Left renal cortex interstitium (tissue), 4 donors: Measurements from ENCODE around the gene NOL4L. TPM values are rescaled to one million over a fixed set of nuclear protein-coding genes. Genes with fewer than 3 reads are reported as not detected.

Experiments used
- DNase-seq, 4 donors: peaks; one replicate each; pipeline ENCODE4 v3.0.0-alpha.2; 2013; ENCODE audit warnings: low read depth in 4 of 4, low spot score in 2 of 4, missing footprints in 1 of 4
- polyA plus RNA-seq, 4 donors: library from polyadenylated mRNA; unstranded; fragments of 120-200 nt; gene quantifications; one replicate each; pipeline ENCODE4 v1.2.1, GENCODE V29; 2013; ENCODE audit not compliant: insufficient read length in 4 of 4

The NOL4L gene
- polyA plus RNA-seq, 4 donors, result 42.5 to 67.9 (median 55.9) TPM

DNA sequence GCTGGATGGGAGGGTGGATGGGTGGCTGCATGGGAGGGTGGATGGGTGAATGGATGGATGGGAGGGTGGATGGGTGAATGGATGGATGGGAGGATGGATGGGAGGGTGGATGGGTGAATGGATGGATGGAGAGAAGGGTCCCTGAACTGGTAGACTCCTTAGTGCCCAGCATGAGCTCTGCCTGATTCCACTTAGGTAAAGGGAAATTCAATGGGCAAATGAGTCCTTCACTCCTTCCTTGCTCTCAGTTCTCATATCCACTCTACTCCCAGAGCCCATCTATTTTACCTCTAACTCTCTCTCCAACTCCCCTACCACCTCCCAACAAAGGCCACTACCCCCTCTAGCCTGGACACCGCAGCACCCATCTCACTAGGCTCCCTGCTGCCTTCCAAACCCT is 29.2 kb upstream of the NOL4L start:
- no peak for DNase-seq

DNA sequence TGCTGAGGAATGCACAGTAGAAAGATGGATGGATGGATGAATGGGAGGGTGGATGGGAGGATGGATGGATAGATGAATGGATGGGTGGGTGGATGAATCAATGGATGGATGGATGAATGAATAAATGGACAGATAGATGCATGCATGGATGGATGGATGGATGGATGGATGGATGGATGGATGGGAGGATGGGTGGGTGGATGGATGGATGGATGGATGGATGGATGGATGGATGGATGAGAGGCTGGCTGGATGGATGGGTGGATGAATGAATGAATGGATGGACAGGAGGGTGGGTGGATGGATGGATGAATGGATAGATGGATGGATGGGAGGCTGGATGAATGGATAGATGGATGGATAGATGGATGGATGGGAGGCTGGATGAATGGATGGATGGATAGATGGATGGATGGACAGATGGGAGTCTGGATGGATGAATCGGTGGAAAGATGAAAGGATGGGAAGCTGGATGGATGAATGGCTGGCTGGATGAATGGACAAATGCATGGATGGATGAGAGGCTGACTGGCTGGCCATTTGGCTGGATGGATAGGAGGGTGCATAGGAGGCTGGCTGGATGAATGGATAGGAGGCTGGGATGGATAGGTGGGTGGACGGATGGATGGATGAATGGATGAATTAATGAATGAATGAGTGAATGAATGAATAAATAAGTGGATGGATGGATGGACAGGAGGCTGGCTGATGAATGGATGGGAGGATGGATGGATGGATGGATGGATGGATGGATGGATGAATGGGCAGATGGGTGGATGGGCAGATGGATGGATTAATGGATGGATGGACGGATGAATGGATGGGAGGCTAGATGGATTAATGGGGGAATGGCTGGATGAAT is 28.3 kb upstream of the NOL4L start:
- no peak for DNase-seq

DNA sequence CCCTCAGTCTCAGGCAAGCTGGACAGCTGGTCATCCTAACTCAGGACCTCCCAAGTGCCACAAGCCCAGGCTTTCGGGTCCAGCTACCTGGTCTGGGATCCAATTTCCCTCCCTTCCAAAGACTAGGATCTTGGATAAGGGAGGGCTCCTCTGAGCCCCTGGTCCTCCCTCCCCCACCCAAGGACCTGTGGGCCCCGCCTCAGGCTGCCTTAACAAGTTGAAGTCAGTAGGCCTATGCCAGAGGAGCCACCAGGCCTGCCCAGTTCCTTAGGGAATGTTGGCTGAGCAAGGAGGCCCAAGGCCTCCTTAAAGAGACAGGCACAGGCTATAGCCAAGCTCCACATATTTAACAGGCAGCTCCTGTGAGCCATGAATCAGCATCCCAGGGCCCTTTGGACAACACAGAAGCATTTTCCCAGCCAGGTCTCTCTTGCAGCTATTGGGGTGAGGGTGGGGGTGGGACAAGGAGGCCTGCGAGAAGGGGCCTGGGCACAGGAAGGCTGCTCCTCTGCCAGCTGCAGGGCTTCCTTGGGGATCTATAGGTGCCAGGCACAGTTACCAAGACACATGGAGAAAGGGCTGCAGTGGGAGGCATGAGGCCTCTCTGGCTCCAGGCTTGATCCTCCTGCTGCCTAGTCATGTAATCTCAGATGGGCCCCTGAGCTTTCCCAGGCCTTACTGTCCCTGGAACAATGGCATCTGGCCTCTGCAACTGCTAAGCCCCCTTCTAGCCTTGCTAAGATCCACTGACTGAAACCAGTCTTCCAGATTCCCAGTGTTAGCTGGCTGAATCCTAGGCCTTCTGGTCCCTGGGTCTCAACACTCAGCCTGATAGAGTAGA is 27.4 kb upstream of the NOL4L start:
- DNase-seq, result no peak

DNA sequence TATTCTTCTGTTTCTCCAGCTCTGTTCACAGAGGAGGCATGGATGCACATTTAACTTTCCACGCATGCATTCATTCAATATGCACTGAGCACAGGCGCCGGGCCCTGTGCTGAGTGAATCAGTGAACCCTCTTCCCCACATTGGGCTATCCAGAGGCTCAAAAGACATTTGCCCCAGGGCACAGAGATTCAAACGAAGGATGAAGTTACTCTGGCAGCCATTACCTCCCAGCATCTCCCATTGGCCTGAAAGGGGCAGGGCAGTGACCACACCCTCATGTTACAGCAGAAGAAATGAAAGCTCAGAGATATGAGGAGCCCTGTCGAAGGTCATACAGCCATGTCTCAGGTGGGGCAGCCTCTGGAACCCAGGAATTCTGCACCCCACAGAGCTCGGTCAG is 26.7 kb upstream of the NOL4L start:
- no peak for DNase-seq

DNA sequence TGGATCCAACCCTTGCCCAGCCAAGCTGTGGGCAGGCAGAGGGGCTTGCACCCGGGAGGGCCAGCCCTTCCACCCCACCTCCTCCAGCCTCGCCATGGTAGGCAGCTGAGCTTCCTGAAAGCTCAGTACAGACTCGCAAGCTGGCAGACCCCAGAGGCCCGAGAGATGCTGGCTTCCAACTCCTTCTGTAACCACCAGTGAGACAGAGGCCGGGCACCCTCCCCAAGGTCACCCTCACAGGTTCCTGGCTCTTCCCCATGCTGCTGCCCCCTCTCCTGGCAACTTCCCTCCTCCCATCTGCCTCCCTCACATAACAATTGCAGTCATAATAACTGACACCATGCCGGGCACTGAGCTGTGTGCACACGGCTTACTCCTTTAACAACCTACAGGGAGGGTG is 26.2 kb upstream of the NOL4L start:
- no peak for DNase-seq

DNA sequence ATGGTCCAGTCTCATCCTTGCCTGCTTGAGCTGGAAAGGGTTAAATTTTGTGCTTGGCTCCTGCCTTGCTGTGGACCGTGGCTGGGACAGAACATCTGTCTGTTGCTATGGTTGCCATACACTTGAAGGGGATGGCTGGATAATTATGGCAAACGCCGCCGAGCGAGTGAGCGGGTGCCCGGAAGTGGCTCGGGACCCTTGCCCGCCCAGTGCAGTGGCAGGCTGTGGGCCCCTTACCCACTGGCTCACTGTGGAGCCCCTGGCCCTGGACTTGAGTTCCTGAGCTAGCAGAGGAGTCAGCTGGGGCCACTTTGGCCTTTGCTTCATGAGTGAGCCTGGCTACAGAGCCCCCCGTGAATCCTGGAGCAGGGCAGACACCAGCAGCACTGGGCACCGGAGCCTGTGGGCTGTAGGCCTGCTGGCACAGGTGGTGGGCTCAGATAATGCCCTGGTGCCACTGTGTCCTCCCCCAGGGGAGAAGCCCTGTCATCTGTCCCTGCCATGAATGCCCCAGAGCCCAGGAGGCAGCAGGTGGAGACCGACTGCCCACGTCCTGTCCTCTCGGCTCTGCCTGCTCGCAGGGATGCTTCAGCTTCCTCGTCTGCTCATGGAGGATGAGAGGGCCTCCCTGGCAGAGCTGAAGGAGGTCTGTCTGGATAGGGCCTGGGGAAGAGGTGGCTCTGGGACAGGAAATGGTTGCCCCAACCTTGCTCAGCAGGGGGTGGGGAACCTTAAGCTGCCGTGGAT is 25.5 kb upstream of the NOL4L start:
- no peak for DNase-seq

DNA sequence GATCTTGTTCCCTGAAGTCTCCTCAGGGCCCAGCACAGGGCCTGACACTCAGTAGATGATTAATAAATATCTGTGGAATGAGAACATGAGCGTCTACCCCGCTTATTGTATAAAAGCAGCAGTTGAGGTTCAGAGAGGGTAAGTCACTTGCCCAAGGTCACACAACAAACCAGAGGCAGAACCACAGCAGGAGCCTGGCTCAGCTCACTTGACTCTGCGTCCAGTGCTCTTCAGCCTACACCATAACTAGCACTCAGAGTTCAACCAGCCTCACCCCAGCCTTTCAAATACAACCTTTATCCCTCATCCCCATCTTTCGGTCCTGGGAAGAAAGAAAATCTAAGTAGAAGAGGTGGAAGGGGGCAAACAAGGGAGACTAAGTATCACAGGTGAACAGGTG is 24.9 kb upstream of the NOL4L start:
- DNase-seq, result no peak

DNA sequence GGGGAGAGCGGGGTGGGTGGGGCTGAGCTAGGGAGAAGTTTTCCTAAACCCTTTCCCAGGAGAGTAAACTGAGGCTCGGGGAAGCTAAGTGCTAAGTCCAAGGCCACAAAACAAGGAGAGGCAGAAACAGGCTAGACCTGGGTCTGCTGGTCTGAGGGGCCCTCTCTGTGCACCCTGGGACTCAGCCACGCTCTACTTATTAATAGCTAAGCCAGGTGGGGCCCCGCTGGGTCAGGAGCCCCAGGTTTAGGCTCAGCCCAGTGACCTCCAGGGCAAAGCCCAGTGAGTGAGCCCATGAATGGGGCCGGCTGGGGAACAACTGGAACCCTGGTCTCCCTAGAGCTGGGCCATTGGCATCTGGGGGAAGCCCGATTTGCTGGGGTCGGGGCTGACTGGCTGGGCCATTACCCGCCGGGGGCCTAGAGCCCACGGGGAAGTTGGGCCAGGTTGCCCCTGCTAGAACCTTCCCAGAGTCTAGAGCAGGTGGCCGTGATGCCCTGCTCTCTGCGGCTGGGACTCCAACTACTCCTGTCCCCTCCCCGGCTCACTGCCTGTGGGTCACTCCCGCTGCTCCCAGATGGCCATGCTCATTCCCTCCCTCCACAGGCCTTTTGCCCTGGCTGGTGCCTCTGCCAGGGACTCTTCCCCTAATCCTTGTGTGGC is 24.1 kb upstream of the NOL4L start:
- DNase-seq, result no peak

DNA sequence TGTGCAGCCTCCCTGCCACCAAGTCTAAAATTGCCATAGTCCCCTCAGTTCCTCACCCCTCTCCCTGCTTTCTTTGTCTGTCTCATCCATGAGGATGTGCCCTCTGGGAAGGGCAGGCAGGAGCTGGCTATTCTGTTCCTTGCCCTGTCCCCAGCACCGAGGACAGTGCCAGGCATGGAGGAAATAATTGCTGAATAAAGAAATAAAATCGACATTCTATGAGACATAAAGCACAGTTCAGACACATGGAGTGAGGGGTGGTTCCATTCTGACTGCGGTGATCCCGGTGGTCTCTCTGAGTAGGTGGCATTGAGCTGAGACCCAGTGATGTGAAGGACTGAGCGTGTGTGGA is 23.5 kb upstream of the NOL4L start:
- DNase-seq, result no peak

DNA sequence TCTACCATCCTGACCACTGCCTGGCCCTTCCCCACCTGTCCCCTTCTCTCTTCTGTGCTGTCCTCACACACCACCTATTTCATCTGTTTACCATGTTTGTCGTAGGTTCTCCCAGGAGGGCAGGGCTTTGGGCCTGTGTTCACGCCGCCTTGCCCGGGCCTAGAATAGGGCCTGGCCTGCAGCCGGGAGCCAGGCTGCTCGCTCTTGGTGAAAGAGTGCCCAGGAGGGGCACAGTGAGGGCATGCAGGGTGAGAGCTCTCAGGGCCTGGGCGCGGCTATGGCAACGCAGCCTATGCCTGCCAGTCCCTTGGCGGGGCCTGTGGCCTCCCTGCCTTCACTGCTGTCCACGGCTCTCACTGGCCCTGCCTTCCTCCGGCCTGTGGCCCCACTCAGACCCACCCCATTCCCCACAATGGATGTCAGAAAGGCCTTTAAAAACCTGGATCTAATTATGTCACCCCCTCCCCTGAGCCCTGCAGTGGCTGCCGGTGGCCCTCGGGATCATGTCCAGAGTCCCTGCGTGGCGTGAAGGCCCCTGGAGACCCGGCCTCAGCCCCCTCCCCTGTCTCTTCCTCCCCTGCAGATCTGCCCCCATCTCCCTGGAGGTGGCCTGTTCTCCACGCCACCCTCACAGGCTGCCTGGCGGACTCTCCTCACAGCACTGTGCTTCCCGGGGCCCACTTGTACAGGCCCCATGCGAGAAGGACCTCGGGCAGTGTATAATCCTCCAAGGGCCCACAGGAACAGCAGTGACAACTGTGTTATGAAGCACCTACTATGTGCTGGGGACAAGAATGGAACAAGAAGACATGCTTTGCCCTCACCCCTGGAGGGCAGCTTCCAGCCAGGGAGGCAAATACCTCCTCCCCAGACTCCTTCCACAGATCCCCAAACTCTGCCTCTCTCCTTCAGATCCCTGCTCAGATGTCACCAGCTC is 22.9 kb upstream of the NOL4L start:
- no peak for DNase-seq

DNA sequence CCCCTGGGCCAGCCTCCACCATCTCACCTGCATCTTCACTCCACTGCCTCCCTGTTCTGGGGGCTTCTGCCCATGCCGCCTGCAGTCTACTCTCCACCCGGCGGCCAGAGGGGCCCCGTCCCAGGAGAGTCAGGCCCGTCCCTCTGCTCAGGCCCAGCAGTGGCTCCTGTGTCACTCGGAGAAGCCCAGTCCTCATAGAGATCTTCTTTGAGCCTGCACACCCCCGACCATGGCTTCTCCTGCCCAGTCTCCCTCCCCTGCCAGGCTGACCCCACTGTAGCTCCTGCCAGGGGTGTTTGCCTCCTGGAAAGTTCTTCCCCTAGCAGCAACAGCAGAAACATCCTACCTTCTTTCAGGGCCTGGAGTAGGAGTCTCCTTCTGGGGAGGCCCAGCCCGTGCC is 22.2 kb upstream of the NOL4L start:
- DNase-seq, result no peak

DNA sequence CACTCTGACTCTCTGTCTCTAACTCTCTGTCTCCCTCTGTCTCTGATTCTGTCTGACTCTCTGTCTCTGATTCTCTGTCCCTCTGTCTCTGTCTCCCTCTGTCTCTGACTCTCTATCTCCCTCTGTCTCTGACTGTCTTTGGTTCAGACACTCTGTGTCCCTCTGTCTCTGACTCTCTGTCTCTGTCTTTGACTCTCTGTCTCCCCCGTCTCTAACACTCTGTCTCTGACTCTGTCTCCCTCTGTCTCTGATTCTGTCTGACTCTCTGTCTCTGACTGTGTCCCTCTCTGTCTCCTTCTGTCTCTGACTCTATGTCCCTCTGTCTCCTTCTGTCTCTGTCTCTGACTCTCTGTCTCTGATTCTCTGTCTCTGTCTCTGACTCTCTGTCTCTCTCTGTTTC is 21.7 kb upstream of the NOL4L start:
- DNase-seq, result no peak

DNA sequence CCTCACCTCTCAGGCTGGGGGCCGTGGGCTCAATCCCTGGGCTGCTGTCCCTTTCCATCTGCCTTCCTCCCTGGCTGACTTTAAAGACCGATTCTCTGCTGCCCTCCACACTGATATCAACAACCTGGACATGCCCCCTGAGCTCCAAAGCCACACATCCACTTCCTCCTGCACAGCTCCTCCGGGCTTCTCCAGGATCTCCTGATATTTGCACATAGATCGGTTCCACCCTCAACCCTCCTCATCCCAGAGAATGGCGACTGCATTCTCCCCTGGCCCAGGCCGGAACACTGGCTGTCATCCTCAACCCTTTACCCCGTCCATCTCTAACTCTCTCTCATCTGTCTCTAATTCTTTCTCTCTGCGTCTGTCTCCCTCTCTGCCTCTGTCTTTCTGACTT is 21.0 kb upstream of the NOL4L start:
- DNase-seq, result no peak

DNA sequence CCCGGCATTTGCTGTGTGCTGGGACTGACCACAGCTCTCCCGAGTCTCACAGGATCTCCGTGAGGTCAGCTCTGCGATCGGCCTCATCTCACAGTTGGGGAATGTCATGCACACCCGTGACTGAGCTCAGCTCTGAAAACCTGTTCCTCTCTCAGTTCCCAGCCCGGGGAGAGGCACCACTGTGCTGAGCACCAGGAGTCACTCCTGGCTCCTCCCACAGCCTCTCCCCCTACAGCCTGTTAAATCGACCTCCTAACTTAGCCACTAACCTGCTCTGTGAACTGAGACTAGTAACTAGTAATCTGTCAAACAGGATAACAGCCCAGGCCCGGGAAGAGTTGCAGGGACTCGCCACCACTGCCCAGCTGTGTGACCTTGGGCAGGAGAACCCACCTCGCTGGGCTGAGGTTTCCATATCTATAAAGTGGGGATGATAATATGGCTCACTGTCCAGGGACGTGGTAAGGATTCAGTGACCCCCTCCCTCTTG is 20.1 kb upstream of the NOL4L start:
- no peak for DNase-seq

DNA sequence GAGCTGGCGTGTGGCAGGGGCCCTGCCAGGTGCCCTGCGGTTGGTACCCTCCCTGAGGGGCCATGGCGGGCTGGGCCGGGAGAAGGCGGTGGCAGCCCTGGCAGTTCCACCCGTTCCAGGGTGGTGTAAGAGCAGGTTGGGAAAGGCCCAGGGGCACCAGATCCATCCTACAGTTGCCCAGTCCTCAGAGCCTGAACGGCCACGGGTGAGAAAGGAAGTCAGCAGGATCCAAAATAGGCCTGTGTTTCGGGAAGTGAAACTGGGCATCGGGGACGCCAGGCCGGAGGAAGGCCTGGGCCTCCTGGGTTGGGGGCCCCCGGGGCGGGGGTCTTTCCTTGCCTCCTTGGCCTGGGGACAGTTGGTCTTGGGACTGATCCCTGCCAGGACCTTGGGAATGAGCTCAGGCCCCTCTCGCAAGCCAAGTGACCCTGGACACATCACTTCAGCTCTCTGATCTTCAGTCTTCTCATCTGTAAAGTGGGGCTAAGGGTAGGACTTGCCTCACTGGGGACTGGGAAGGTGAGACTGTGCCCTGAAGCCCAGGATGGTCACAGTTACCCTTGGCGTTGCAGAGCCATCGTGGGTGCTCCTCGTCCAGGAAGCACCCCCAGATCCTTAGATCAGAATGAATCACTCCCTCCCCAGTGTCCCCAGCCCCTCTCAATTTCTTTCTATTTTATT is 18.1 kb upstream of the NOL4L start:
- no peak for DNase-seq

DNA sequence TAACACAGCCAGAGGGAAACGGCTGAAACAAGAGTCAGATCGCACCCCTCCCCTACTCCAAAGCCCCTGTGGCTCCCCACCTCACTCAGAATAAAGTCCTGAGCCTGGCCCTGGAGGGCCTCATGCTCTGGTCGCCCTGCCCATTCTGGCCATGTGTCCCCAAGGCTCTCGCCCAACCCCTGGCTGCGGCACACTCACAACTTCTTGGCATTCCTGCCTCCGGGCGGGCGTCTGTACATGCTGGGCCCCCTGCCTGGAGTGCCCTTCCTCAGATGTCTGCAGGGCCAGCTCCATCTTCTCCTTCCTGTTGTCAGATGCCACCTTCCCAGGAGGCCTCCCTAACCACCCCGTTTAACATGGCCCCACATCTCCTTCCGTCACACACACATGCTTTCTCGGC is 17.1 kb upstream of the NOL4L start:
- DNase-seq, result no peak

DNA sequence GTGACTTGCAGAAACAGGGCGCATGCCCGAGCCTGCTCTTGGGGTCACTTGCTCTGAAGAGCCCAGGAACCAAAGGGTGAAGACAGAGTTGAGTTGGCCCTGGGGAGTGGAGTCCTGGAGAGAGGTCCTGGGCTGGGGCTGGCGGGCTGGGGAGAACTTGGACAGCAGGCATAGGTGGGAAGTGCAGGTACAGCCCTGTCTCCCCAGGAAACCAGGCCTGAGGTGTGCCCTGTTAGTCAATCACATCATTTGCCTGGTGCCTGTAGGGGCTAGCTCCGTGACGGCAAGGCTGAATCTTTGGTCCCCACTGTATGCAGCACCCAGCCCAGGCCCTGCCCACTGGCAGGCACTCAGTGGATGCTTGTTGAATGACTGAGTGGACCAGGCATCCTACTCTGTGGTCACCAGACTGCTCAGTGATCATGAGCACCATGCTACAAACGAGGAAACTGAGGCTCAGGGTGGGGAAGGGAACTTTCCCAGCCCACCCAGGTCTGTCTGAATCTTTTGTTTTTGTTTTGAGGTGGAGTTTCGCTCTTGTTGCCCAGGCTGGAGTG is 15.6 kb upstream of the NOL4L start:
- no peak for DNase-seq

DNA sequence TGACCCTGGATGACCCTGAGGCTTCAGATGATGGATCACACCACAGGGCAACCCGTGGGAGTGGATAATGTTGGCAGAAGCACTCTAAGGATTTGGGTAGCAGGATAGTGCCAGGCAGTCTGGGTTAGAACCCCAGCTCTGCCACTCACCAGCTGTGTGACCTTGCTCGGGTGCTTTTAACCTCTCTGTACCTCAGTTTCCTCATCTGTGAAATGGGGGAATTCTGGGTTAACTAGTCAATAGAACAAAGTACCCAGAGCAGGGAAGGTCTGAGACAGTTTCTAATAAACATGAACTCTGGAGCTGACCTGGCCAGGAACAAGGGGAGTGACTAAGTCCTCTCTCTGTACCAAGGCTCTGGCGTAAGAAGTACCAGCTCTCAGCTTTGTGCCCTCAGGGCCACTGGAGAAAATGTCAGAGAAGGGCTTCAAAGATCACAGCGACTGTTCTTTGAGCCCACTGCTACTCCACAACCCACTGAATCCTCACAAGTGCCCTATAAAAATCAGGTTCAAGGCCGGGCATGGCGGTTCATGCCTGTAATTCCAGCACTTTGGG is 14.7 kb upstream of the NOL4L start:
- no peak for DNase-seq
